Astrocyte (in vitro differentiated cells and primary cell): ENCODE results near the gene APOOL. TPM values are rescaled to one million over a fixed set of nuclear protein-coding genes. Genes with fewer than 3 reads are reported as not detected.

Experiments
- DNase-seq: peaks from one replicate; pipeline ENCODE4 v3.0.0-alpha.2; 2010; ENCODE audit warnings: low read depth
- FAIRE-seq: peaks from 2 replicates; lab custom pipeline; 2011; peaks lifted over from hg19 to GRCh38; lab: Jason Lieb, UNC
- H2AFZ ChIP-seq: 2 replicates; pipeline ENCODE4 v1.6.0; 2012; ENCODE audit warnings: low read depth, low read length, inconsistent platforms
- H3K27ac ChIP-seq: 2 replicates; pipeline ENCODE4 v1.5.1; 2011; ENCODE audit warnings: low read depth, low read length, inconsistent platforms
- H3K27me3 ChIP-seq: 2 replicates; pipeline ENCODE4 v1.6.0; 2011; ENCODE audit warnings: low read length, inconsistent platforms; ENCODE audit not compliant: insufficient read depth
- H3K36me3 ChIP-seq: 2 replicates; pipeline ENCODE4 v1.5.1; 2011; ENCODE audit warnings: low read length, inconsistent platforms; ENCODE audit not compliant: insufficient read depth
- H3K4me1 ChIP-seq: 2 replicates; pipeline ENCODE4 v1.5.1; 2011; ENCODE audit warnings: low read length, inconsistent platforms; ENCODE audit not compliant: insufficient read depth
- H3K4me2 ChIP-seq: 2 replicates; pipeline ENCODE4 v1.6.0; 2012; ENCODE audit warnings: low read length, inconsistent platforms
- H3K4me3 ChIP-seq: 2 replicates; pipeline ENCODE4 v1.5.1; 2011; ENCODE audit warnings: low read depth, mild to moderate bottlenecking, low read length, inconsistent platforms; ENCODE audit not compliant: insufficient read depth
- H3K79me2 ChIP-seq: 2 replicates; pipeline ENCODE4 v1.6.0; 2012; ENCODE audit warnings: mild to moderate bottlenecking, low read length, inconsistent platforms; ENCODE audit not compliant: insufficient read depth
- H3K9ac ChIP-seq: 2 replicates; pipeline ENCODE4 v1.6.0; 2012; ENCODE audit warnings: mild to moderate bottlenecking, low read length, inconsistent platforms
- H3K9me3 ChIP-seq: 2 replicates; pipeline ENCODE4 v1.5.1; 2012; ENCODE audit warnings: low read depth, mild to moderate bottlenecking, low read length, inconsistent platforms; ENCODE audit not compliant: insufficient read depth
- H4K20me1 ChIP-seq: 2 replicates; pipeline ENCODE4 v1.6.0; 2012; ENCODE audit warnings: low read length, inconsistent platforms; ENCODE audit not compliant: insufficient read depth
- H3K27ac Mint-ChIP-seq: one replicate; pipeline ENCODE4 v1.8.0; 2021; ENCODE audit warnings: mild to moderate bottlenecking, mixed read lengths; ENCODE audit not compliant: unreplicated experiment
- H3K27me3 Mint-ChIP-seq: one replicate; pipeline ENCODE4 v1.8.0; 2021; ENCODE audit warnings: low read depth, mixed read lengths; ENCODE audit not compliant: unreplicated experiment
- H3K36me3 Mint-ChIP-seq: one replicate; pipeline ENCODE4 v1.8.0; 2021; ENCODE audit warnings: low read depth, mixed read lengths; ENCODE audit not compliant: unreplicated experiment
- H3K4me1 Mint-ChIP-seq: one replicate; pipeline ENCODE4 v1.8.0; 2021; ENCODE audit warnings: low read depth, mixed read lengths; ENCODE audit not compliant: unreplicated experiment
- H3K4me3 Mint-ChIP-seq: one replicate; pipeline ENCODE4 v1.8.0; 2021; ENCODE audit warnings: mild to moderate bottlenecking, moderate library complexity, mixed read lengths; ENCODE audit not compliant: unreplicated experiment
- H3K9me3 Mint-ChIP-seq: one replicate; pipeline ENCODE4 v1.8.0; 2021; ENCODE audit warnings: mild to moderate bottlenecking, mixed read lengths; ENCODE audit not compliant: unreplicated experiment
- EZH2 ChIP-seq: IDR thresholded peaks from 2 replicates; pipeline ENCODE4 v1.6.1; 2012; ENCODE audit warnings: mild to moderate bottlenecking, low read length, inconsistent platforms; ENCODE audit not compliant: insufficient read depth
- total RNA-seq: library from RNA; stranded (reverse); gene quantifications from 2 replicates; pipeline ENCODE4 v1.2.1, GENCODE V29; 2021
- TF ChIP-seq, protein P1 (sequence below): IDR thresholded peaks from 2 replicates; pipeline ENCODE4 v1.5.1; 2011; ENCODE audit warnings: low read depth, mild to moderate bottlenecking, inconsistent platforms, low read length, moderate library complexity; ENCODE audit not compliant: insufficient read depth

APOOL gene
- total RNA-seq, 1 donor from 2014 or later: 18.2 TPM

DNA sequence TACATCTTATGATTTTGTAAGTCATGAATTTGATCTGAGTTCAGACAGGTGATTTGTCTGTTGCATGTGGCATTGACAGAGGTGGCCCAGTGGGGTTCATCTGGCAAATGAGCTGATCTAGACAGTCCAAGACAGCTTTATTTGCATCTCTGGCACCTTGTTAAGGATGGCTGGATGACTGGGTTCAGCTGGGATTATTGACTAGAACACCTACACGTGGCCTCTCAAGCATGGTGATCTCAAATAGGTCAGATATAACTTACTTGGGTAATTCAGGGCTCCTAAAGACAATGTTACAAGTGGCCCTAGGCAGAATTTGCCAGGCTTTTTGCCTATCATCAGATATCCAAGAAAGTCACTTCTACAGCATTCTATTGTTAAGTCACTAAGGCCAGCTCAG lies 48.0 kb downstream of the APOOL start:
- Mint-ChIP-seq H3K4me1 (peaks cover 6% of the 10 kb centered on the region), H3K9me3 (no peaks in the 10 kb centered on the region), H3K4me3 (no peak overlapping the region), H3K27me3 (no peaks in the 10 kb centered on the region), H3K36me3 (no peaks in the 10 kb centered on the region), H3K27ac (no peak overlapping the region)
- DNase-seq (no peak), FAIRE-seq (peak; percentile 98)
- H3K4me2 ChIP-seq: no peak overlapping the region
- no peak overlapping the region for H3K4me3 ChIP-seq
- H3K36me3 ChIP-seq: no peaks in the 10 kb centered on the region
- TF ChIP-seq EZH2: no peak
- TF ChIP-seq, protein P1, sequence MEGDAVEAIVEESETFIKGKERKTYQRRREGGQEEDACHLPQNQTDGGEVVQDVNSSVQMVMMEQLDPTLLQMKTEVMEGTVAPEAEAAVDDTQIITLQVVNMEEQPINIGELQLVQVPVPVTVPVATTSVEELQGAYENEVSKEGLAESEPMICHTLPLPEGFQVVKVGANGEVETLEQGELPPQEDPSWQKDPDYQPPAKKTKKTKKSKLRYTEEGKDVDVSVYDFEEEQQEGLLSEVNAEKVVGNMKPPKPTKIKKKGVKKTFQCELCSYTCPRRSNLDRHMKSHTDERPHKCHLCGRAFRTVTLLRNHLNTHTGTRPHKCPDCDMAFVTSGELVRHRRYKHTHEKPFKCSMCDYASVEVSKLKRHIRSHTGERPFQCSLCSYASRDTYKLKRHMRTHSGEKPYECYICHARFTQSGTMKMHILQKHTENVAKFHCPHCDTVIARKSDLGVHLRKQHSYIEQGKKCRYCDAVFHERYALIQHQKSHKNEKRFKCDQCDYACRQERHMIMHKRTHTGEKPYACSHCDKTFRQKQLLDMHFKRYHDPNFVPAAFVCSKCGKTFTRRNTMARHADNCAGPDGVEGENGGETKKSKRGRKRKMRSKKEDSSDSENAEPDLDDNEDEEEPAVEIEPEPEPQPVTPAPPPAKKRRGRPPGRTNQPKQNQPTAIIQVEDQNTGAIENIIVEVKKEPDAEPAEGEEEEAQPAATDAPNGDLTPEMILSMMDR: no peak
- H3K27ac ChIP-seq: peak overlapping the region; percentile 76
- no peaks in the 10 kb centered on the region for H3K27me3 ChIP-seq
- H3K9me3 ChIP-seq: no peaks in the 10 kb centered on the region
- H3K4me1 ChIP-seq: peaks cover 9% of the 10 kb centered on the region
- no peaks in the 10 kb centered on the region for H3K79me2 ChIP-seq
- no peak overlapping the region for H3K9ac ChIP-seq
- no peak overlapping the region for H2AFZ ChIP-seq
- H4K20me1 ChIP-seq: no peaks in the 10 kb centered on the region

DNA sequence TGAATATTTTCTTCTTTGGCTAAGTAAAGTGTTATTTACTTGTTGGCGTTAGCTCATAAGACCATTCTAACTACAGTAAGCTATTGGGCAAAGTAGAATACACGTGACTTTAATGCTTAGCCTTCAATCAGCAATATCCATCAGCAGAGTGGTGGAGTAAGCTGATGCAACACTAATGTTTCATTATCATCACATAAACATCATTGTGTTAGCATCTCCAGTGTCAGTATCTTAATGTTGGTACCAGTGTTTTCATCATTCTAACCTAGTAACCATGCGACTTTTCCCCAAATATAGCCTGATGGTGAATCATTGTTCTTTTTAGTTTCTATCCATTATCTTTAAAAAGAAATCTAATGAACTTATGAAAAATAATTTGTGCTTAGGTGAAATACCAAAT lies 48.5 kb downstream of the APOOL start:
- Mint-ChIP-seq H3K4me3 (no peak overlapping the region), H3K9me3 (no peaks in the 10 kb centered on the region), H3K27me3 (no peaks in the 10 kb centered on the region), H3K27ac (peak overlapping the region; percentile 26), H3K4me1 (peaks cover 6% of the 10 kb centered on the region), H3K36me3 (no peaks in the 10 kb centered on the region)
- H3K36me3 ChIP-seq: no peaks in the 10 kb centered on the region
- no peaks in the 10 kb centered on the region for H3K9me3 ChIP-seq
- no peak overlapping the region for H2AFZ ChIP-seq
- DNase-seq: no peak
- H3K4me1 ChIP-seq: peaks cover 9% of the 10 kb centered on the region
- peak overlapping the region; percentile 76 for H3K27ac ChIP-seq
- FAIRE-seq: peak; percentile 47
- H3K9ac ChIP-seq: no peak overlapping the region
- H4K20me1 ChIP-seq: no peaks in the 10 kb centered on the region
- H3K79me2 ChIP-seq: no peaks in the 10 kb centered on the region
- no peak overlapping the region for H3K4me3 ChIP-seq
- no peaks in the 10 kb centered on the region for H3K27me3 ChIP-seq
- no peak for TF ChIP-seq EZH2
- TF ChIP-seq, protein P1: no peak
- peak overlapping the region; percentile 66 for H3K4me2 ChIP-seq

DNA sequence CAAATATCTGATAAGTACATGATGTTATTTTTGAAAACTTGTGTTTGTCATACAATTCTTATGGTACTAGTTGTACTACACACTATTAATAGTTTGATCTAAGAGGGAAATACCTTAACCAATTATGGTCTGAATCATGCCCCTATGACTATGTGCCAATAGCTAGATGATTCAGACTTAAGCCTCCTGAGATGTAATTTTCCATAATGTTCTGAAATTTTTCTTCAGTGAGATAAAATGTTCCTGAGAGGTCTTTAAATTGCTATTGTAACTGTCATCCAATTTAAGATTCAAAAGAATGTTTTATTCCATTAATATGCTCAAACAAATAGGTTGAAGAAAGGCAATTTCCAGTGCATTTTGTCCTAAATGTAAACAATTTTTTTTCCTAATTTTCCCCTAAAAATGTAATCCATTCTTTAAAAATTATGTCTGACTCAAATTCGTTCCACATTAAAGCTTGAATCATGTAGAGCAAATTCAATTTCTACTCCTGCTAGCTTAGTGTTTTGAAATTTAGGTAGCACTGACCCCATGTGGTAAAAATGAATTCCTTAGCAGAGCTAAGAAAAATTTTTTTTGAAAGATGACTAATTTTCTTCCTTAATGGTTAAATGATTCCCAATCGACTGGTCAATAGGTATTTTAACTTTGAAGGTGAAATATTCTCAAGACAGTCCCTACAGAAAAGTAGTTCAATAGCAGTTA lies 49.1 kb downstream of the APOOL start:
- H3K9me3 Mint-ChIP-seq: no peaks in the 10 kb centered on the region
- H3K4me1 ChIP-seq: peaks cover 9% of the 10 kb centered on the region
- H3K4me1 Mint-ChIP-seq: peaks cover 6% of the 10 kb centered on the region
- no peaks in the 10 kb centered on the region for H3K27me3 Mint-ChIP-seq
- no peaks in the 10 kb centered on the region for H3K9me3 ChIP-seq
- peak; percentile 88 for FAIRE-seq
- H3K27ac ChIP-seq: peak overlapping the region; percentile 78
- peak overlapping the region; percentile 66 for H3K4me2 ChIP-seq
- H3K36me3 ChIP-seq: no peaks in the 10 kb centered on the region
- peak; percentile 77 for DNase-seq
- H3K9ac ChIP-seq: peak overlapping the region; percentile 61
- H3K27me3 ChIP-seq: no peaks in the 10 kb centered on the region
- H3K4me3 ChIP-seq: no peak overlapping the region
- no peaks in the 10 kb centered on the region for H4K20me1 ChIP-seq
- TF ChIP-seq, protein P1: no peak
- no peak for TF ChIP-seq EZH2
- H2AFZ ChIP-seq: no peak overlapping the region
- H3K27ac Mint-ChIP-seq: peak overlapping the region; percentile 26
- H3K36me3 Mint-ChIP-seq: no peaks in the 10 kb centered on the region
- no peak overlapping the region for H3K4me3 Mint-ChIP-seq
- no peaks in the 10 kb centered on the region for H3K79me2 ChIP-seq
